ENCODE data around the gene C9orf78.

Gene C9orf78

DNA sequence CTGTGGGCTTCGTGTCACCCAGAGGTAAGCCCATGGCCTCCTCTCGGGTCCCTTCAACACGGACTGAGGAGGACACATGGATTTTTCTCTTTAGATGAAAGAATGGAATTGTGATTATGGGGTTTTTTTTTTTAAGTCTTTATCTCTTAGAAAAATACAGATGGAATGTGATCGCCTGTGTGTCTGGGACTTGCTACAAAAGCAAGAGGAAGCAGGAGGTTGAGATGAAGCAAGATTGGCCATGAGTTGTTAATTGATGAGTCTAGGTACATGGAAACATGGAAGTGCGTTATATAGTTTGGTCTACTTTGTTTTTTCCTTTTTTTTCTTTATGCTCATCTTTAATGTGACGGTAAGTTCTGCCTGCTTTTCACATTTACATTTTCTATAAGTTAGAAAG, 14.8 kb upstream of the C9orf78 start:
- Mint-ChIP-seq H3K4me3 (no peak overlapping the region), H3K36me3 (ENCODE audit: low read depth) (peaks cover 42% of the 10 kb centered on the region), H3K4me1 (peaks cover 5% of the 10 kb centered on the region), H3K9me3 (no peaks in the 10 kb centered on the region), H3K27ac (peak overlapping the region in 1 of 3 experiments; percentile 23), H3K27me3 (ENCODE audit: low read depth) (no peaks in the 10 kb centered on the region)
- TF ChIP-seq, protein P1, sequence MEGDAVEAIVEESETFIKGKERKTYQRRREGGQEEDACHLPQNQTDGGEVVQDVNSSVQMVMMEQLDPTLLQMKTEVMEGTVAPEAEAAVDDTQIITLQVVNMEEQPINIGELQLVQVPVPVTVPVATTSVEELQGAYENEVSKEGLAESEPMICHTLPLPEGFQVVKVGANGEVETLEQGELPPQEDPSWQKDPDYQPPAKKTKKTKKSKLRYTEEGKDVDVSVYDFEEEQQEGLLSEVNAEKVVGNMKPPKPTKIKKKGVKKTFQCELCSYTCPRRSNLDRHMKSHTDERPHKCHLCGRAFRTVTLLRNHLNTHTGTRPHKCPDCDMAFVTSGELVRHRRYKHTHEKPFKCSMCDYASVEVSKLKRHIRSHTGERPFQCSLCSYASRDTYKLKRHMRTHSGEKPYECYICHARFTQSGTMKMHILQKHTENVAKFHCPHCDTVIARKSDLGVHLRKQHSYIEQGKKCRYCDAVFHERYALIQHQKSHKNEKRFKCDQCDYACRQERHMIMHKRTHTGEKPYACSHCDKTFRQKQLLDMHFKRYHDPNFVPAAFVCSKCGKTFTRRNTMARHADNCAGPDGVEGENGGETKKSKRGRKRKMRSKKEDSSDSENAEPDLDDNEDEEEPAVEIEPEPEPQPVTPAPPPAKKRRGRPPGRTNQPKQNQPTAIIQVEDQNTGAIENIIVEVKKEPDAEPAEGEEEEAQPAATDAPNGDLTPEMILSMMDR (IDR thresholded peaks at IDR 0.05; ENCODE audit: unreplicated experiment in 3 of 3): no peak

DNA sequence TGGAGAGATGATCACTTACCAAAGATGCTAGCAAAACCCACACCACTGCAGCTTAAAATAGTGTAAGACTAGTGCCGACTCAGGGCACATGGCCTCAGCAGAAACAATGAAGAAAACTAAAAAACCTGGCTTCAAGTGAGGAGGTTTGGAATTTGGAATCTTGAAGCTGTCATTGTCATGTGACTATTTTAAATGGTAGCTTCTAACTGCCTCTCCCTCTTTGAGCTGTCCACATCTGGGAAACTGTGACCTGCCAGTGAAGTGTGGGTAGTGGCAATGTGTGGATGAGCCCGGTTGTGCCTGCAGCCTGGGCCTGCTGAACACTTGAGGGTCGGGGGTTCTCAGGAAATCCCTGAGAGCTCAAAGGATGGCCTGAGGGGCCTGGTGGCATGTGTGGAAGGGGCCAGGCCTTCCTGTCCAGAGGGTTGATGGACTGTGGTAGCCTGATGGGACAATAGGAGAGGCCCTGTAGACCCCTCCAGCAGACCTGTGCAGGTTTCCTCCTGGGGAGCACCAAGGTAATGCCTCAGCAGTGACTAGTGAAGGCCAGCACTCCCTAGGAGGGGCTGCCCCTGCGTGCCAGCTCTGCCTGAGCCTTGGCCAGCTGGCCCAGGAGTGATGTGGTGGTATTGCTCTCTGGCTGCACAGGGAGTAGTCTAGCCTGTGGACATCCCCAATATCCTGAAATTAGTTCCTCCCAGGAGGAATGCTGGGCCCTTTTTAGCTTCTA, 13.8 kb upstream of the C9orf78 start:
- Mint-ChIP-seq H3K36me3 (ENCODE audit: low read depth) (peaks cover 31% of the 10 kb centered on the region), H3K27ac (no peak overlapping the region), H3K27me3 (ENCODE audit: low read depth) (no peaks in the 10 kb centered on the region), H3K9me3 (no peaks in the 10 kb centered on the region), H3K4me3 (no peak overlapping the region), H3K4me1 (peaks cover 5% of the 10 kb centered on the region)
- TF ChIP-seq, protein P1 (IDR thresholded peaks at IDR 0.05; ENCODE audit: unreplicated experiment in 3 of 3): no peak

DNA sequence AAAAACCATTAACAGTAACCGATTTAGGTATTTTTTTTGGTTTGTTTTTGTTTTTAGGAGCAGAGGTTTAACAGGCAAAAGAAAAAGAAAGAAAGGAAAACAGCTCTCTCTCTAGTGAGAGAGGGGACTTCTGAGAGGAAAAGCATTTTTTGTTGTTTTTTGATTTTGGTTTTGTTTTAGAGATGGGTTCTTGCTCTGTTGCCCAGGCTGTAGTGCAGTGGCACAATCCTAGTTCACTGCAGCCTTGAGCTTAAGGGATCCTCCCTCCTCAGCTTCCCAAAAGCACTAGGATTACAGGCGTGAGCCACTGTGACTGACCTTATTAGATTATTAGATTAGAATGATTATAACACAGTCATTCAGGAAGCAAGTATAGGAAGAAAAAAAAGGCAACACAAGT, 10.3 kb upstream of the C9orf78 start:
- peaks cover 7% of the 10 kb centered on the region for H3K36me3 Mint-ChIP-seq (ENCODE audit: low read depth)
- no peaks in the 10 kb centered on the region for H3K9me3 Mint-ChIP-seq
- H3K27me3 Mint-ChIP-seq (ENCODE audit: low read depth): no peaks in the 10 kb centered on the region
- no peak overlapping the region for H3K27ac Mint-ChIP-seq
- TF ChIP-seq, protein P1 (IDR thresholded peaks at IDR 0.05; ENCODE audit: unreplicated experiment in 3 of 3): no peak
- no peak overlapping the region for H3K4me3 Mint-ChIP-seq
- H3K4me1 Mint-ChIP-seq: peaks cover 5% of the 10 kb centered on the region

DNA sequence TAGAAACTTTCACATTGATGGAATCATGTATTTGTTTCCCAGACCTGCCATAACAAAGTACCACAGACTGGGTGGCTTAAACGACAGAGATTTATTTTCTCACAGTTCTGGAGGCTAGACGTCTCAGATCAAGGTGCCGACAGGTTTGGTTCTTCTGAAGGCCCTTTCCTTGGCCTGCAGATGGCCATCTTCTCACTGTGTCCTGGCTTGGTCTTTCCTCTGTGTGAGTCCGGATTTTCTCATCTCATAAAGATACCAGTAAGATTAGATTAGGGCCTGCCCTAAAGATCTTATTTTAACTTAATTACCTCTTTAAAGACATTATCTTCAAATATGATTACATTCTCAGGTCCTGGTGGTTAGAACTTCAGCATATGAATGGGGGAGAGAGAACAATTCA, 6.0 kb upstream of the C9orf78 start:
- H3K4me1 Mint-ChIP-seq: peaks cover 24% of the 10 kb centered on the region
- H3K27ac Mint-ChIP-seq: no peak overlapping the region
- H3K36me3 Mint-ChIP-seq (ENCODE audit: low read depth): peaks cover 5% of the 10 kb centered on the region
- H3K9me3 Mint-ChIP-seq: no peaks in the 10 kb centered on the region
- H3K4me3 Mint-ChIP-seq: no peak overlapping the region
- H3K27me3 Mint-ChIP-seq (ENCODE audit: low read depth): no peaks in the 10 kb centered on the region
- TF ChIP-seq, protein P1 (IDR thresholded peaks at IDR 0.05; ENCODE audit: unreplicated experiment in 3 of 3): no peak

DNA sequence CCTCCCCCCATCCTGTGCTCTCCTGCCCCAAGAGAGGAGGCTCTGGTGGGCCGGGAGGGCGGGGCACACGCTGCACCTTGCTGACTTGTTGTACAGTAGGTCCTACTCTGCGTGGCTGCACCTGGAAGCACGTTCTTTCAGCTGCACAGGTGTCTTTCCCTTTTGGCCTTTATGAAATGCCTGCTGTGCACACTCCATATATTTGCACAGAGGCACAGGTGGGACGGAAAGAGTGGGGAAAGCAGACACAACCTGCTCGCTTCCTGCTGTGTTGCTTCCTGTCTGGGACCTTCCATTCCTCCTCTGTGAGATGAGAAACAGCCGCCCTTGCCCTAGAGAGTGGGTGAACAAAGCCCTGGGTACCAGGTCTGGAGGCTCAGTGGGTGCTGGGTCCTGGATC, 5.0 kb upstream of the C9orf78 start:
- H3K4me3 Mint-ChIP-seq: no peak overlapping the region
- H3K36me3 Mint-ChIP-seq (ENCODE audit: low read depth): peaks cover 6% of the 10 kb centered on the region
- no peaks in the 10 kb centered on the region for H3K9me3 Mint-ChIP-seq
- H3K27me3 Mint-ChIP-seq (ENCODE audit: low read depth): no peaks in the 10 kb centered on the region
- peaks cover 28% of the 10 kb centered on the region for H3K4me1 Mint-ChIP-seq
- TF ChIP-seq, protein P1 (IDR thresholded peaks at IDR 0.05; ENCODE audit: unreplicated experiment in 3 of 3): no peak
- no peak overlapping the region for H3K27ac Mint-ChIP-seq

Data from nephron (organoid).